HepG2 (cell line): Measurements from ENCODE around the gene CCDC183. TPM values are rescaled to one million over a fixed set of nuclear protein-coding genes. Genes with fewer than 3 reads are reported as not detected.

Source experiments
- ATAC-seq: fragments of 200-7000 bp; cut with Tn5 transposase; 3 replicates; pipeline ENCODE4 v1.9.1; 2020; ENCODE audit warnings: mild to moderate bottlenecking, moderate library complexity
- BruUV-seq: library from RNA; stranded (reverse); fragments of 400-500 nt; replicated peaks from 2 replicates; lab custom pipeline; 2021; lab: Mats Ljungman, UMichigan
- CTCF ChIA-PET: fragments of 300-600 bp; formaldehyde crosslinking; extraction: SDS; loops from one replicate; lab custom pipeline; 2021; ENCODE audit warnings: low total read pairs, inconsistent platforms, low intra/inter-chr PET ratio; lab: Yijun Ruan, JAX
- POLR2A ChIA-PET: fragments of 350-600 bp; sonication (Branson Sonifier 250); formaldehyde crosslinking; loops from one replicate; lab custom pipeline; 2020; ENCODE audit warnings: antibody characterized with exemption, inconsistent platforms; lab: Yijun Ruan, JAX
- DNase-seq: peaks from one replicate; pipeline ENCODE4 v3.0.0-alpha.2; 2015; ENCODE audit warnings: low spot score
- FAIRE-seq: peaks from 3 replicates; lab custom pipeline; 2011; peaks lifted over from hg19 to GRCh38; lab: Jason Lieb, UNC
- H2AFZ ChIP-seq: one replicate; pipeline ENCODE4 v1.6.1; 2011; ENCODE audit warnings: low read length, inconsistent platforms
- H3K27ac ChIP-seq: fragments of 300-600 bp; 3 replicates; pipeline ENCODE4 v1.8.0; 2011; ENCODE audit warnings: mixed run types, mild to moderate bottlenecking, mixed read lengths, low read length, inconsistent platforms; ENCODE audit not compliant: insufficient read depth; ENCODE audit errors: extremely low read length
- H3K27me3 ChIP-seq, 2 experiments: fragments of 200-600 bp in 1 of 2; 2 replicates in 1 of 2; 3 replicates in 1 of 2; pipeline versions ENCODE4 v1.6.0 to v1.8.0; 2011; ENCODE audit warnings: low read length in 2 of 2, mild to moderate bottlenecking in 2 of 2, moderate library complexity in 2 of 2, inconsistent platforms in 1 of 2; ENCODE audit not compliant: insufficient read depth in 2 of 2, control insufficient read depth in 1 of 2
- H3K36me3 ChIP-seq, 2 experiments: fragments of 200-600 bp in 1 of 2; replicated peaks in 1 of 2; 2 replicates in 1 of 2; 3 replicates in 1 of 2; pipeline versions ENCODE4 v1.5.1 to v1.8.0; 2011; ENCODE audit warnings: low read length in 2 of 2, inconsistent platforms in 1 of 2; ENCODE audit not compliant: insufficient read depth in 2 of 2, control insufficient read depth in 1 of 2
- H3K4me1 ChIP-seq: 2 replicates; pipeline ENCODE4 v1.5.1; 2012; ENCODE audit warnings: low read length, inconsistent platforms; ENCODE audit not compliant: insufficient read depth
- H3K4me2 ChIP-seq: 2 replicates; pipeline ENCODE4 v1.6.0; 2011; ENCODE audit warnings: low read depth, low read length, inconsistent platforms
- H3K4me3 ChIP-seq, 3 experiments: fragments of 200-600 bp in 1 of 3; sonication (generic), shearing (Covaris generic) in 1 of 3; replicated peaks in 1 of 3; 2 replicates each; pipeline ENCODE4 v1.5.1; 2011 to 2016; ENCODE audit warnings: low read length in 3 of 3, inconsistent platforms in 2 of 3, low read depth in 2 of 3, mild to moderate bottlenecking in 2 of 3, control low read depth in 1 of 3, mixed read lengths in 1 of 3; ENCODE audit not compliant: insufficient read depth in 1 of 3
- H3K79me2 ChIP-seq: one replicate; pipeline ENCODE4 v1.6.1; 2011; ENCODE audit warnings: low read length, inconsistent platforms; ENCODE audit not compliant: insufficient read depth
- H3K9ac ChIP-seq: 2 replicates; pipeline ENCODE4 v1.6.0; 2011; ENCODE audit warnings: mild to moderate bottlenecking, low read depth, low read length, inconsistent platforms; ENCODE audit not compliant: insufficient read depth
- H3K9me3 ChIP-seq: 2 replicates; pipeline ENCODE4 v1.5.1; 2012; ENCODE audit warnings: mild to moderate bottlenecking, low read length
- H4K20me1 ChIP-seq: 2 replicates; pipeline ENCODE4 v1.6.0; 2011; ENCODE audit warnings: inconsistent platforms, mild to moderate bottlenecking, low read length, moderate library complexity; ENCODE audit not compliant: insufficient read depth
- IRF9 ChIP-seq: sonication (generic); formaldehyde crosslinking; IDR thresholded peaks from 2 replicates; pipeline ENCODE4 v1.8.0; 2022; ENCODE audit warnings: missing genetic modification reagents, mild to moderate bottlenecking, borderline replicate concordance
- TAF1 ChIP-seq: sonication (generic); formaldehyde crosslinking; IDR thresholded peaks from 2 replicates; pipeline ENCODE4 v1.4.0; 2020; ENCODE audit warnings: missing genetic modification reagents
- ZBTB39 ChIP-seq: sonication (generic); formaldehyde crosslinking; IDR thresholded peaks from 2 replicates; pipeline ENCODE4 v1.5.0; 2020; ENCODE audit warnings: missing genetic modification reagents
- ZFP1 ChIP-seq: IDR thresholded peaks from 2 replicates; pipeline ENCODE4 v1.6.1; 2016
- ZNF263 ChIP-seq: sonication (generic); formaldehyde crosslinking; IDR thresholded peaks from 2 replicates; pipeline ENCODE4 v1.4.0; 2020; ENCODE audit warnings: missing genetic modification reagents
- ZNF329 ChIP-seq: sonication (generic); formaldehyde crosslinking; IDR thresholded peaks from 2 replicates; pipeline ENCODE4 v1.9.0; 2021; ENCODE audit warnings: low read depth, mild to moderate bottlenecking, missing genetic modification reagents
- ZNF691 ChIP-seq: sonication (generic); formaldehyde crosslinking; IDR thresholded peaks from 2 replicates; pipeline ENCODE4 v1.4.0; 2020; ENCODE audit warnings: missing genetic modification reagents, low read depth, mild to moderate bottlenecking, borderline replicate concordance
- WGBS: methylation state at CpG from one replicate; pipeline ENCODE4 v1.1.6; 2017; ENCODE audit warnings: low lambda C conversion rate; 5-methylcytosine and 5-hydroxymethylcytosine counted together
- in situ Hi-C: cut with HindIII; loops from 2 replicates; pipeline ENCODE4 v1.10.0; 2017; ENCODE audit warnings: low pct_unique_long_range_greater_than_20kb; ENCODE audit not compliant: extremely low pct_ligation_motif_present
- intact Hi-C: fragments of 100-400 bp; cut with micrococcal nuclease; formaldehyde crosslinking; loops from one replicate; pipeline ENCODE4 v1.10.0; 2022; ENCODE audit not compliant: unreplicated experiment
- polyA plus RNA-seq, 8 experiments: library from polyadenylated mRNA; depleted of rRNA in 3 of 8; stranded (reverse) in 7 of 8; unstranded in 1 of 8; fragments of >200 nt; fragmentation: Illumina TruSeq in 4 of 8; extraction: Trizol in 4 of 8; gene quantifications; 2 replicates each; pipeline versions ENCODE4 v1.2.1 to v1.2.3, GENCODE V29; 2011 to 2016; ENCODE audit warnings: low read depth in 4 of 8, missing spikeins in 1 of 8, mixed read lengths in 1 of 8; ENCODE audit not compliant: insufficient read depth in 1 of 8
- total RNA-seq, 5 experiments: library from RNA; depleted of rRNA; stranded (reverse); fragments of >200 nt; fragmentation: Illumina TruSeq; extraction: Trizol; gene quantifications; 2 replicates each; pipeline ENCODE4 v1.2.3, GENCODE V29; 2016; ENCODE audit warnings: low read depth in 1 of 5
- TF ChIP-seq, protein P1 (sequence below): sonication (generic); formaldehyde crosslinking; IDR thresholded peaks from 2 replicates; pipeline ENCODE4 v1.4.0; 2020; ENCODE audit warnings: missing genetic modification reagents
- TF ChIP-seq, protein P2 (sequence below): sonication (generic); formaldehyde crosslinking; IDR thresholded peaks from 2 replicates; pipeline ENCODE4 v1.4.0; 2020; ENCODE audit warnings: missing genetic modification reagents

The CCDC183 gene
- total and polyA plus RNA-seq, 2 of the 13 experiments (the other 11 are each of a cell fraction or from before 2014, with no cell fraction given), result 5.0 to 66.4 TPM

DNA sequence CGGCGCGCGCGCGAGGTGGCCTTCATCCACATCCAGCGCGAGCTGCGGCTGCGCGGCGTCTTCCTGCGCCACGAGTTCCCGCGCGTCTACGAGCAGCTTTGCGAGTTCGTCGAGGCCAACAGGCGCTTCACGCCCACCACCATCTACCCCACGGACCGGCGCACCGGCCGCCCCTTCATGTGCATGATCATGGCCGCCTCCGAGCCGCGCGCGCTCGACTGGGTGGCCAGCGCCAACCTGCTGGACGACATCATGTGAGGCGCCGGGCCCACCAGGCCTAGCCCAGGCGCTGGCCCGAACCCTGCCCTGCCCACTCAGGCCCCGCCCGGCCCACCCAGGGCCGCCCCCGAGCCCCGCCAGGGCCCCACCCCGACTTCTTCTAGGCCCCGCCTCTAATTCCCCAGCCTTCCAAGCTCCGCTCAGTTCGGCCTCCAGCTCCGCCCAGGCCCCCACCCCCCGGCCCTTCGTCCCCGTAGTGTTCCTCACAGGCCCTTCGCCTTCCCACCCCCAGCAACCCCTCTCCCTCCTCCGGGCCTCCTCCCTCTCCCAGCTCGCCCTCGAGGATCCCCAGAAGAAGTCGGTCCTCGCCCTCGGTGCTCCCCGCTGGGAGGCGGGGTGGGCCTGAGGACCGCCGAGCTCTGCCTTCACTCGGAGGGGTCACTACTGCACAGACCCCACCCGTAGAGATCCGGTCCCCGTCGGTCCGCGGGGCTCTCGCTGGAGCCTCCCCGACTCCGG lies 51.1 kb downstream of the CCDC183 start (continued):
- TF ChIP-seq ZNF263 (CRISPR knock-in tag), result peak; percentile 94
- TF ChIP-seq ZBTB39 (CRISPR knock-in tag), result no peak

DNA sequence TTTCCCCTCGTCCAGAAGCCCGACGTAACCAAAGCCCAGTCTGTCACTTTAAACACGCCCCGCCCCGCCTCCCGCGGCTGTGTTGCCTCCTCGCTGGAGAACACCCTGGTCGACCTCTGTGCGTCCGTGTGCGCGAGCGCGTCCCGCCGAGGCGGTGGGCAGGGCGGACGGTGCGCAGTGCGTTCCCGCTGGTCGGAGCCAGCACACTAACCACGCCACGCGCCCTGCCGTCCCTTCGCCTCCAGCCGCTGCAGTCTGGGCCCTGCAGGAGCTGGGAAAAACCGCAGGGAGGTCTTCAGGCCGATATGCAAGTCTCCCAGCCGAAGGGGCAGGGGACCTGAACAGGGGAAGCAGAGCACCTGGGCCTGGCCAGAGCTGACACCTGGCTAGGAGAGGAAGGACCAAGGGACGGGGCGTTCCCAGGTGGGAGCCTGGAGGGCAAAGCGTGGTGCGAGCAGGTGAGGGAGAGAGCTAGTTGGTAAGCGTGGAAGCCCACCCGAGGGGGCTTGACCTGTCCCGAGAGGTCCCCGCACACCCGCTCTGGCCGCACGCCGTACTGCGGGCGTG lies 51.8 kb downstream of the CCDC183 start:
- in situ Hi-C loops (loop anchor here (10.0 kb wide), 1 partner anchor 187 kb away; the partner anchor contains the start of gene FUT7), intact Hi-C loops (loop anchor here (5.0 kb wide), 2 partner anchors 34 to 61 kb away; no protein-coding TSS in a partner anchor)
- Histone ChIP-seq H3K36me3 (peaks cover 11 to 20% of the 10 kb centered on the region in 2 experiments), H2AFZ (no peak overlapping the region), H3K27ac (peak overlapping the region; percentile 91), H3K79me2 (peaks cover 17% of the 10 kb centered on the region), H3K9me3 (no peaks in the 10 kb centered on the region), H3K4me3 (peak overlapping the region; percentile 88 to 98 (median 91)), H3K4me1 (peaks cover 31% of the 10 kb centered on the region), H3K27me3 (no peaks in the 10 kb centered on the region; a peak in 1 of 5 replicates), H3K9ac (peak overlapping the region; percentile 94), H4K20me1 (peaks cover 9% of the 10 kb centered on the region; the same call in 1 of the 2 replicates), H3K4me2 (peak overlapping the region; percentile 81)
- FAIRE-seq (peak; percentile 46), ATAC-seq (peak; percentile 47), DNase-seq (peak; percentile 72)
- POLR2A ChIA-PET, result interaction anchor here (0.6 to 2.3 kb wide), 15 partner anchors 9 to 239 kb away, joined by 3 to 45 read pairs (median 4); partner anchors contain the start of genes EDF1, MAN1B1, RABL6 and TMEM141
- no TSS peak for BruUV-seq
- CTCF ChIA-PET, result no interaction called here
- WGBS, result 4% methylated on average over 15 of the region's 48 CpGs
- TF ChIP-seq, protein P1, sequence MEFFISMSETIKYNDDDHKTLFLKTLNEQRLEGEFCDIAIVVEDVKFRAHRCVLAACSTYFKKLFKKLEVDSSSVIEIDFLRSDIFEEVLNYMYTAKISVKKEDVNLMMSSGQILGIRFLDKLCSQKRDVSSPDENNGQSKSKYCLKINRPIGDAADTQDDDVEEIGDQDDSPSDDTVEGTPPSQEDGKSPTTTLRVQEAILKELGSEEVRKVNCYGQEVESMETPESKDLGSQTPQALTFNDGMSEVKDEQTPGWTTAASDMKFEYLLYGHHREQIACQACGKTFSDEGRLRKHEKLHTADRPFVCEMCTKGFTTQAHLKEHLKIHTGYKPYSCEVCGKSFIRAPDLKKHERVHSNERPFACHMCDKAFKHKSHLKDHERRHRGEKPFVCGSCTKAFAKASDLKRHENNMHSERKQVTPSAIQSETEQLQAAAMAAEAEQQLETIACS (CRISPR knock-in tag), result peak; percentile 50; the same call in 1 of the 2 replicates
- peak; percentile 86 for TF ChIP-seq TAF1
- 0 out of 2 replicates have a peak, but pooled peaks have one; percentile 3 for TF ChIP-seq IRF9
- TF ChIP-seq, protein P2, sequence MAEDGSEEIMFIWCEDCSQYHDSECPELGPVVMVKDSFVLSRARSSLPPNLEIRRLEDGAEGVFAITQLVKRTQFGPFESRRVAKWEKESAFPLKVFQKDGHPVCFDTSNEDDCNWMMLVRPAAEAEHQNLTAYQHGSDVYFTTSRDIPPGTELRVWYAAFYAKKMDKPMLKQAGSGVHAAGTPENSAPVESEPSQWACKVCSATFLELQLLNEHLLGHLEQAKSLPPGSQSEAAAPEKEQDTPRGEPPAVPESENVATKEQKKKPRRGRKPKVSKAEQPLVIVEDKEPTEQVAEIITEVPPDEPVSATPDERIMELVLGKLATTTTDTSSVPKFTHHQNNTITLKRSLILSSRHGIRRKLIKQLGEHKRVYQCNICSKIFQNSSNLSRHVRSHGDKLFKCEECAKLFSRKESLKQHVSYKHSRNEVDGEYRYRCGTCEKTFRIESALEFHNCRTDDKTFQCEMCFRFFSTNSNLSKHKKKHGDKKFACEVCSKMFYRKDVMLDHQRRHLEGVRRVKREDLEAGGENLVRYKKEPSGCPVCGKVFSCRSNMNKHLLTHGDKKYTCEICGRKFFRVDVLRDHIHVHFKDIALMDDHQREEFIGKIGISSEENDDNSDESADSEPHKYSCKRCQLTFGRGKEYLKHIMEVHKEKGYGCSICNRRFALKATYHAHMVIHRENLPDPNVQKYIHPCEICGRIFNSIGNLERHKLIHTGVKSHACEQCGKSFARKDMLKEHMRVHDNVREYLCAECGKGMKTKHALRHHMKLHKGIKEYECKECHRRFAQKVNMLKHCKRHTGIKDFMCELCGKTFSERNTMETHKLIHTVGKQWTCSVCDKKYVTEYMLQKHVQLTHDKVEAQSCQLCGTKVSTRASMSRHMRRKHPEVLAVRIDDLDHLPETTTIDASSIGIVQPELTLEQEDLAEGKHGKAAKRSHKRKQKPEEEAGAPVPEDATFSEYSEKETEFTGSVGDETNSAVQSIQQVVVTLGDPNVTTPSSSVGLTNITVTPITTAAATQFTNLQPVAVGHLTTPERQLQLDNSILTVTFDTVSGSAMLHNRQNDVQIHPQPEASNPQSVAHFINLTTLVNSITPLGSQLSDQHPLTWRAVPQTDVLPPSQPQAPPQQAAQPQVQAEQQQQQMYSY (CRISPR knock-in tag), result 0 out of 2 replicates have a peak, but pooled peaks have one; percentile 37
- TF ChIP-seq ZNF691 (CRISPR knock-in tag), result no peak; the same call in 1 of the 2 replicates
- TF ChIP-seq ZFP1 (CRISPR knock-in tag), result no peak
- 0 out of 2 replicates have a peak, but pooled peaks have one; percentile 27 for TF ChIP-seq ZNF329 (CRISPR knock-in tag)
